OCI-LY7 (cell line): ENCODE results near the gene FOXO6.

Experiments
- CTCF ChIP-seq: fragments of 200-600 bp; sonication (generic); conservative IDR thresholded peaks from 2 replicates; pipeline ENCODE4 v1.5.1; 2014; ENCODE audit warnings: mild to moderate bottlenecking, antibody characterized with exemption, low read length, moderate library complexity, mixed read lengths
- EZH2phosphoT487 ChIP-seq: fragments of 200-600 bp; sonication (generic); IDR thresholded peaks from 2 replicates; pipeline ENCODE4 v1.6.1; 2018; ENCODE audit warnings: low read depth, borderline replicate concordance, mild to moderate bottlenecking, mixed run types, antibody characterized with exemption, low read length, moderate library complexity, mixed read lengths

GRCh38 chr1:41391834-41392527, 30.7 kb downstream of the FOXO6 start:
- TF ChIP-seq CTCF (no peak), EZH2phosphoT487 (no peak)
